ENCODE results near the gene VTI1A.
"Not testable (repeated sequence)": the region's sequence is repeated elsewhere in the genome, so short reads cannot be mapped to it uniquely, and the experiment has no call there.

VTI1A gene

DNA sequence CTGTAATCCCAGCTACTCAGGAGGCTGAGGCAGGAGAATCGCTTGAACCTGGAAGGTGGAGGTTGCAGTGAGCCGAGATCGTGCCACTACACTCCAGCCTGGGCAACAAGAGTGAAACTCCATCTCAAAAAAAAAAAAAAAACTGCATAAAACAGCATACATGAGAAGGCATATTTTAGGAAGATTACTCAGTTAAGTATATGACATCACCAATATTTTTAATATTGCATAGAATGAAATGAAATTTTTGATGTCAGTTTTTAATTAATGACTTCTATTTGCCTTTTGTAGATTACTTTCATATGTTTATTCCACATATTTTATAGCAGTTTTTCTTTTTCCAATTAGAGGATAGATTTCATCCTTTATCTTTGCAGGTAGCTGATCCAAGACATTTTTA, 284.4 kb downstream of the VTI1A start:
- DNase-seq: not testable (repeated sequence)

GRCh38 chr10:112732277-112732921, 285.4 kb downstream of the VTI1A start:
- DNase-seq: no peak

GRCh38 chr10:112735041-112735695, 288.2 kb downstream of the VTI1A start:
- no peak for DNase-seq

- DNase-seq: no peak
Observed at GRCh38 chr10:112738606-112739591, 291.9 kb downstream of the VTI1A start.

- no peak for DNase-seq
Observed at GRCh38 chr10:112739592-112740353, 292.8 kb downstream of the VTI1A start.

GRCh38 chr10:112741830-112742402, 294.9 kb downstream of the VTI1A start:
- DNase-seq: no peak

GRCh38 chr10:112744181-112745096, 297.4 kb downstream of the VTI1A start:
- no peak for DNase-seq

DNA sequence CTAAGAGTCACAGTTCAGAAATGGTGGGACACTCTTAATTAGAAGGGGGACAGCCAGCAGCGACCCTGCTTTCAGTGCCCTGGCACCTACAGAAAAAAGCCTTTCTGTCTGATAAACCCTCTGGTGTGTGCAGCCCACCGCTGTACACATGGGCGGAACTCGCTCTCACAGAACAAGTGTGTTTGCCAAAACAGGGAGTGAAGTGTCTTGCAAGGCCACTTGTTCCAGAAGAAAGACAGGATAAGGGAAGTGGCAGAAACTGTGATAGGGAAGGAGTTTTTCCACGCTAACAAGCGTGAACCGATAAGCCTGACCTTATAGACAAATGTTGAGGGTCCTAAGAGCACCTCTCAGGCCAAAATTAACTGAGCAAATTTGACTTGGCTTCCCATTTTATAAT, 299.3 kb downstream of the VTI1A start:
- DNase-seq: no peak

DNA sequence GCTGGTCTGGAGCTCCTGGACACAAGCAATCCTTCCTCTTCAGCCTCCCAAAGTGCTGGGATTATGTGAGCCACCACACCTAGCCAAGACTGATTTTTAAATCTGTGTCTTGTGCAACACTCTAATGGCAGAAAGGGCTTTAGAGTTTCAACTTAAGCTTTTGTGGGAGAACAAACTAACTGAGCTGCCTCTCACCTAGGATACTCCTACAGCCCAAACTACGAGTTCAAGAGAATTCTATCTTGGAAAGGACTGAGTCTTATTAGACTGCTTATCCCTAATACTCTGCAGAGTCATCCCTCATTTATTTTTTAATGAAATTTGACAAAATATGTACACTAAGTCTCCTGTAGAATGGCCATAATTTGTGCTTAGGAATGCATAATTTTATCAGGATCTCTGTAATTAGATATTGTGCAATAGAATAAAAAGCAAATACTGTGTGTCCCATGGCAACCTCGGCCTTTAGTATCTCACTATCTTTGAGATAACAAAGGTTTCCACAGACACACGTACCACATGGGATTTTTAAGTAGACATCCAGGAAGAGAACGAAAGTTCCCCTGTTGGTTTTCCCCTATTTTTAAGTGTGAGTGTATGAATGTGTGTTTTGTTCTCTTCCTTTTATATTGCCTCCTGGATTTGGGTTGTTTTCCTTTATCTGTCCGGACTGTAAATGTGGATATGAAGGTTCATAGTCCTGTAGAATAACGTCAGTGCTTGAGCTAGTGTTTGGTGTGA, 303.6 kb downstream of the VTI1A start:
- no peak for DNase-seq

DNA sequence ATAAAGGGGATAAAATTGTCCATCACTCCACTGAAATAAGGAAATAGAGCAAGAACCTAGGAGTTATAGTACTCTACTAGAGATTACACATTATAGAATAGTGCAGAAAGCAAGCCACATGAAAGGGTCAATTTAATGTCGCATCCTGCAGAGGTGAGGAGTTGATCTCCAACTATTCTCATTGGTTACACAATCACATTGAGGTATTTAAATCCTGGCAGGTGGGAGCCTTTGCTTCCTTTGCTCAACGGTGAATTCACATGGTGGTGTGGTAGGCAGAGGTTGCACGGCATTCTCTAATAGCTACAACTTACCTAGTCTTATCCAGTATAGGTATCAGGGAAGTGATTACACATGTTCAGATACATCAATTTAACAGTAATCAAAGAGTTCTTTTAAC, 304.6 kb downstream of the VTI1A start:
- DNase-seq: no peak

DNA sequence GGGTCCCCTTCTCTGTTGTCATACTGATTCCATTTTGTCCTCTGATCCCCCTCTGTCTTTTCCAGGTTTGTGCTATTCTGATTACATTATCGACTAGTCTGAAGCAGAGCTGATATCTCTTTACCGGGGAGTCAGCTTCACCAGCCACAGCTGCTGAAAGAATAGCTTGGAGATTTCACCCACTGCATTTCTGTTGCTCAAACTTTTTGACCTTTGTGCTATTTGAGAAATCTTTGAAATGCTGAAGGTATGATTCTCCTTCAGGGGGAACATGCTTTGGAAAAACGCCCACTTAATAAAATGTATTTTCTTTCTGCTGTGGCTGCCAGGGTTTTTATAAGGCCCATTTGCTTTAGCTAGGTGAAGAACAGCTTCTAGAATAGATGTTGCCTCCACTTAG, 305.3 kb downstream of the VTI1A start:
- no peak for DNase-seq

- DNase-seq: no peak
Observed at GRCh38 chr10:112753961-112754411, 307.0 kb downstream of the VTI1A start.

DNA sequence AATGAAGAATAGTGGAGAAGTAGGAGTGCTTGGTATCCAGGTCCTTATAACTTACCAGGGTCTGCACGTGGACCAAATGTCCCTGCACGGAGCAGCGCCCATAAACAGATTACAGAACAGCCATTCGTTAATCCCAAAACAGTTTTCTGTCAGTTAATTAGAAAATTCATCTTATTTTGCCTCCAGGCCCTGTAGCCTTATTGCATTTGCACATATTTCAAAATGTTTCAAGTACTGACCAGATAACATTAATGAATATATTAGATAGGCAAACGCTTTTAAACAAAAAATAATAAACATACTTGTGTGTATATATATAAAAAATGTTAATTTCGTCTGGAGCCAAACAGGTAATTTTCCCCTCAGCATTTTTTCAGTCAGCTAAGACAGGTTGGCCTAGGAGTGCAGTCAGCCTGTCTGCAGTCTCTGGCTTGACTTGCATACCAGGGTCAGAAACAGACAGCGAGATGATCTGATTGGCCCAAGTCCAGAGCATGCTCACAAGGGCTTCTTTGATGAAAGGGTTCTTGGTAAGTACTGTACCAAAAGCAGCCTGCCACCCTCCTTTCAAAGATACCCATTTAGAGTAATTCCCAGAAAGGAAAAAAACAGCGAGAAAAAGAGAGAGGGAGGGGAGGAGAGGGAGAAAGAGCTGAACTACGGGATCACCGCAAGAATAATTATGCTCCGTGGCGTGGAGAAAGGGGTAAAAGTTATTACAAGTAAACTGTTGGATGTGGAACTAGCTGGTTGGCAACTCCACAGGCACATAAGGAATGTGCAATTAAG, 308.6 kb downstream of the VTI1A start:
- DNase-seq: no peak

GRCh38 chr10:112756235-112756527, 309.2 kb downstream of the VTI1A start:
- no peak for DNase-seq

GRCh38 chr10:112758961-112759360, 311.9 kb downstream of the VTI1A start:
- DNase-seq: no peak

DNA sequence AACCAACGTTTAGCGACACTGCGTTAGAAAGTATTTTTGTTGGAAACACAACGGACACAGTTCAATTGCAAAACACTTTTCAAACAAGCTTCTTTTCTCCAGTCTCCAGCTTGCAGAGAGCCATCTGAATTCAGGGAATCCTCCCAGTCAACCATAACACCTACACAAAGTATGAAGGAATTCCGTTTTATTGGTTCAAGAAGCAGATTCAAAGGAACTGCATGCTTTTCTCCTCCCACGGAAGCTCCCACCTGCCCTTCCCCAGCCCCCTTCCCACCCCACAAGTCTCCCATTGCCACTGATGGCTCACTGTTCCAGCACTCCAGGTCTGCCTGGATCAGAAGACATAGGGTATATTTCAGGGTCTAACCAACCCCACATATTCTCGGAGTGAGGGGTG, 312.5 kb downstream of the VTI1A start:
- DNase-seq: no peak

GRCh38 chr10:112761256-112761655, 314.2 kb downstream of the VTI1A start:
- DNase-seq: no peak

- no peak for DNase-seq
Observed at GRCh38 chr10:112763916-112764520, 317.0 kb downstream of the VTI1A start.

DNA sequence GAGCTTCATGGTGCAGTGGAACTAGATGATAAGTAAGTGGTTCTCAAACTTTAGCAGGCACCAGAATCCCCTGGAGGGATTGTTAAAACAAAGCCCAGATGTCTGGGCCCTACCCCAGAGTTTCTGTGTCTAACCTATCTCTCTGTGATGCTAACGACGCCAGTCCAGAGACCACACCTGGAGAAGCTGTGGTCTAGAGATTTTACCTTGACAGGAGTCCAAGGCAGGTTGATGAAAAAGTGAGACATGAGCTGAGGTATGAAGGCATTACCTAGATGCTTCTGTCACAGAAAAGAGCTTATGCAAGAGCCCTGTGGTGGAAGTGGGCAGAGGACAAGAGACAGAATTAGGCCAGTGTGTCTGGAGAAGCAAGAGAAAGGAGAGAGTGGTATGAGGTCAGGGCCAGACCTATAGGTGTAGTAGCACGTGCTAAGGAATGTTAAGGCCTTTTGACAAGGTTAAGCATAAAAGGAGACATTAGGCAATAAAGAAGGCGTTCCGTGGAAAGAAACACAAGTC, 318.8 kb downstream of the VTI1A start:
- no peak for DNase-seq

All from CD4-positive, alpha-beta T cell treated with Interleukin-12 subunit alpha and Interleukin-12 subunit beta, for 1 hour (primary cell).